HepG2 (cell line): ENCODE results near the gene ACSF3. TPM values are rescaled to one million over a fixed set of nuclear protein-coding genes. Genes with fewer than 3 reads are reported as not detected.

Experiments
- ARNT ChIP-seq: fragments of 450-650 bp; IDR thresholded peaks from 2 replicates; pipeline ENCODE4 v1.6.1; 2017
- ERF ChIP-seq: IDR thresholded peaks from 2 replicates; pipeline ENCODE4 v1.6.1; 2018; ENCODE audit warnings: missing biosample characterization, missing genetic modification reagents
- HHEX ChIP-seq: IDR thresholded peaks from 2 replicates; pipeline ENCODE4 v1.6.1; 2016; ENCODE audit warnings: control low read depth
- KDM5A ChIP-seq: fragments of 200-600 bp; sonication (generic); IDR thresholded peaks from 2 replicates; pipeline ENCODE4 v1.7.0; 2018; ENCODE audit warnings: antibody characterized with exemption, mild to moderate bottlenecking, low read length, borderline replicate concordance
- KLF13 ChIP-seq: sonication (generic); formaldehyde crosslinking; IDR thresholded peaks from 2 replicates; pipeline ENCODE4 v1.4.0; 2020; ENCODE audit warnings: mild to moderate bottlenecking, missing genetic modification reagents
- MLXIP ChIP-seq: sonication (generic); formaldehyde crosslinking; IDR thresholded peaks from 2 replicates; pipeline ENCODE4 v1.9.0; 2021; ENCODE audit warnings: missing genetic modification reagents, borderline replicate concordance
- NFIB ChIP-seq: sonication (generic); formaldehyde crosslinking; IDR thresholded peaks from 2 replicates; pipeline ENCODE4 v1.9.0; 2021; ENCODE audit warnings: missing genetic modification reagents, mild to moderate bottlenecking, borderline replicate concordance
- PCBP1 ChIP-seq: fragments of 200-400 bp; formaldehyde crosslinking; IDR thresholded peaks from 2 replicates; pipeline ENCODE4 v1.6.1; 2017; ENCODE audit warnings: mild to moderate bottlenecking, low read depth, low read length, borderline replicate concordance
- REPIN1 ChIP-seq: sonication (generic); formaldehyde crosslinking; IDR thresholded peaks from 2 replicates; pipeline ENCODE4 v1.8.0; 2022; ENCODE audit warnings: missing genetic modification reagents, low read depth, mild to moderate bottlenecking, borderline replicate concordance
- RXRB ChIP-seq: IDR thresholded peaks from 2 replicates; pipeline ENCODE4 v1.6.1; 2016; ENCODE audit warnings: borderline replicate concordance, missing genetic modification reagents, missing compliant biosample characterization
- SNRNP70 ChIP-seq: fragments of 200-400 bp; formaldehyde crosslinking; IDR thresholded peaks from 2 replicates; pipeline ENCODE4 v1.6.1; 2017; ENCODE audit warnings: mild to moderate bottlenecking, low read depth, low read length, moderate library complexity
- SRSF9 ChIP-seq: fragments of 200-400 bp; formaldehyde crosslinking; IDR thresholded peaks from 2 replicates; pipeline ENCODE4 v1.6.1; 2018; ENCODE audit warnings: borderline replicate concordance, mild to moderate bottlenecking, low read depth, low read length; ENCODE audit not compliant: insufficient read depth, poor library complexity, severe bottlenecking
- STAG1 ChIP-seq: sonication (generic); formaldehyde crosslinking; IDR thresholded peaks from 2 replicates; pipeline ENCODE4 v1.4.0; 2020; ENCODE audit warnings: missing genetic modification reagents
- ZBTB21 ChIP-seq: sonication (generic); formaldehyde crosslinking; IDR thresholded peaks from 2 replicates; pipeline ENCODE4 v1.4.0; 2020; ENCODE audit warnings: missing genetic modification reagents
- ZC3H13 ChIP-seq: sonication (generic); formaldehyde crosslinking; IDR thresholded peaks from 2 replicates; pipeline ENCODE4 v1.8.1; 2023; ENCODE audit warnings: mild to moderate bottlenecking, missing genetic modification reagents, moderate library complexity
- ZFX ChIP-seq: sonication (generic); formaldehyde crosslinking; IDR thresholded peaks from 2 replicates; pipeline ENCODE4 v1.4.0; 2020; ENCODE audit warnings: mild to moderate bottlenecking, low read depth, missing genetic modification reagents, moderate library complexity
- ZNF263 ChIP-seq: sonication (generic); formaldehyde crosslinking; IDR thresholded peaks from 2 replicates; pipeline ENCODE4 v1.4.0; 2020; ENCODE audit warnings: missing genetic modification reagents
- ZNF30 ChIP-seq: sonication (generic); formaldehyde crosslinking; IDR thresholded peaks from 2 replicates; pipeline ENCODE4 v1.5.0; 2020; ENCODE audit warnings: mild to moderate bottlenecking, missing genetic modification reagents
- ZNF607 ChIP-seq: sonication (generic); formaldehyde crosslinking; IDR thresholded peaks from 2 replicates; pipeline ENCODE4 v1.5.1; 2020; ENCODE audit warnings: missing genetic modification reagents, mild to moderate bottlenecking, borderline replicate concordance
- ZNF773 ChIP-seq: sonication (generic); formaldehyde crosslinking; IDR thresholded peaks from 2 replicates; pipeline ENCODE4 v1.4.0; 2020; ENCODE audit warnings: missing genetic modification reagents, borderline replicate concordance
- ZSCAN20 ChIP-seq: sonication (generic); formaldehyde crosslinking; IDR thresholded peaks from 2 replicates; pipeline ENCODE4 v1.4.0; 2020; ENCODE audit warnings: missing genetic modification reagents, mild to moderate bottlenecking, borderline replicate concordance
- polyA plus RNA-seq, 8 experiments: library from polyadenylated mRNA; depleted of rRNA in 3 of 8; stranded (reverse) in 7 of 8; unstranded in 1 of 8; fragments of >200 nt; fragmentation: Illumina TruSeq in 4 of 8; extraction: Trizol in 4 of 8; gene quantifications; 2 replicates each; pipeline versions ENCODE4 v1.2.1 to v1.2.3, GENCODE V29; 2011 to 2016; ENCODE audit warnings: low read depth in 4 of 8, missing spikeins in 1 of 8, mixed read lengths in 1 of 8; ENCODE audit not compliant: insufficient read depth in 1 of 8
- total RNA-seq, 5 experiments: library from RNA; depleted of rRNA; stranded (reverse); fragments of >200 nt; fragmentation: Illumina TruSeq; extraction: Trizol; gene quantifications; 2 replicates each; pipeline ENCODE4 v1.2.3, GENCODE V29; 2016; ENCODE audit warnings: low read depth in 1 of 5
- TF ChIP-seq, protein P1 (sequence below): sonication (generic); formaldehyde crosslinking; conservative IDR thresholded peaks from 2 replicates; pipeline ENCODE4 v1.4.0; 2020; ENCODE audit warnings: missing genetic modification reagents
- TF ChIP-seq, protein P2 (sequence below): sonication (generic); formaldehyde crosslinking; IDR thresholded peaks from 2 replicates; pipeline ENCODE4 v1.4.0; 2020; ENCODE audit warnings: mild to moderate bottlenecking, low read depth, missing genetic modification reagents

ACSF3 gene
- total and polyA plus RNA-seq, 2 of the 13 experiments (the other 11 are each of a cell fraction or from before 2014, with no cell fraction given), result 14.9 to 30.6 TPM

GRCh38 chr16:89159066-89159849 is 65.6 kb downstream of the ACSF3 start (continued):
- TF ChIP-seq, protein P1, sequence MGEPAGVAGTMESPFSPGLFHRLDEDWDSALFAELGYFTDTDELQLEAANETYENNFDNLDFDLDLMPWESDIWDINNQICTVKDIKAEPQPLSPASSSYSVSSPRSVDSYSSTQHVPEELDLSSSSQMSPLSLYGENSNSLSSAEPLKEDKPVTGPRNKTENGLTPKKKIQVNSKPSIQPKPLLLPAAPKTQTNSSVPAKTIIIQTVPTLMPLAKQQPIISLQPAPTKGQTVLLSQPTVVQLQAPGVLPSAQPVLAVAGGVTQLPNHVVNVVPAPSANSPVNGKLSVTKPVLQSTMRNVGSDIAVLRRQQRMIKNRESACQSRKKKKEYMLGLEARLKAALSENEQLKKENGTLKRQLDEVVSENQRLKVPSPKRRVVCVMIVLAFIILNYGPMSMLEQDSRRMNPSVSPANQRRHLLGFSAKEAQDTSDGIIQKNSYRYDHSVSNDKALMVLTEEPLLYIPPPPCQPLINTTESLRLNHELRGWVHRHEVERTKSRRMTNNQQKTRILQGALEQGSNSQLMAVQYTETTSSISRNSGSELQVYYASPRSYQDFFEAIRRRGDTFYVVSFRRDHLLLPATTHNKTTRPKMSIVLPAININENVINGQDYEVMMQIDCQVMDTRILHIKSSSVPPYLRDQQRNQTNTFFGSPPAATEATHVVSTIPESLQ (CRISPR knock-in tag), result no peak
- TF ChIP-seq ZNF30 (CRISPR knock-in tag) (peak; percentile 96), ZSCAN20 (CRISPR knock-in tag) (no peak), ZNF607 (CRISPR knock-in tag) (peak; percentile 85; the same call in 1 of the 2 replicates), SRSF9 (no peak), PCBP1 (no peak), KLF13 (CRISPR knock-in tag) (no peak), KDM5A (no peak), MLXIP (CRISPR knock-in tag) (no peak), HHEX (CRISPR knock-in tag) (no peak), ZC3H13 (CRISPR knock-in tag) (no peak; the same call in 1 of the 2 replicates), ZNF773 (CRISPR knock-in tag) (no peak), SNRNP70 (no peak), ERF (CRISPR knock-in tag) (peak; percentile 90), REPIN1 (CRISPR knock-in tag) (peak; percentile 85), RXRB (peak; percentile 81), ZBTB21 (CRISPR knock-in tag) (no peak), ARNT (no peak), ZFX (CRISPR knock-in tag) (peak; percentile 51), STAG1 (peak; percentile 23; the same call in 1 of the 2 replicates), NFIB (no peak), ZNF263 (CRISPR knock-in tag) (peak; percentile 56; the same call in 1 of the 2 replicates)
- TF ChIP-seq, protein P2, sequence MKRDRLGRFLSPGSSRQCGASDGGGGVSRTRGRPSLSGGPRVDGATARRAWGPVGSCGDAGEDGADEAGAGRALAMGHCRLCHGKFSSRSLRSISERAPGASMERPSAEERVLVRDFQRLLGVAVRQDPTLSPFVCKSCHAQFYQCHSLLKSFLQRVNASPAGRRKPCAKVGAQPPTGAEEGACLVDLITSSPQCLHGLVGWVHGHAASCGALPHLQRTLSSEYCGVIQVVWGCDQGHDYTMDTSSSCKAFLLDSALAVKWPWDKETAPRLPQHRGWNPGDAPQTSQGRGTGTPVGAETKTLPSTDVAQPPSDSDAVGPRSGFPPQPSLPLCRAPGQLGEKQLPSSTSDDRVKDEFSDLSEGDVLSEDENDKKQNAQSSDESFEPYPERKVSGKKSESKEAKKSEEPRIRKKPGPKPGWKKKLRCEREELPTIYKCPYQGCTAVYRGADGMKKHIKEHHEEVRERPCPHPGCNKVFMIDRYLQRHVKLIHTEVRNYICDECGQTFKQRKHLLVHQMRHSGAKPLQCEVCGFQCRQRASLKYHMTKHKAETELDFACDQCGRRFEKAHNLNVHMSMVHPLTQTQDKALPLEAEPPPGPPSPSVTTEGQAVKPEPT (CRISPR knock-in tag), result peak; percentile 89
